Ishikawa (cell line): ENCODE data around the gene TFF1.

Source experiments
- CEBPB ChIP-seq: IDR thresholded peaks from 2 replicates; pipeline ENCODE4 v1.6.1; 2012
- CREB1 ChIP-seq: IDR thresholded peaks from 2 replicates; pipeline ENCODE4 v1.6.1; 2012; ENCODE audit warnings: low read depth
- EGR1 ChIP-seq: IDR thresholded peaks from 2 replicates; pipeline ENCODE4 v1.6.1; 2012
- EP300 ChIP-seq: IDR thresholded peaks from 2 replicates; pipeline ENCODE4 v1.6.1; 2012; ENCODE audit warnings: borderline replicate concordance
- FOXM1 ChIP-seq: IDR thresholded peaks from 2 replicates; pipeline ENCODE4 v1.6.1; 2012; ENCODE audit warnings: low read depth, borderline replicate concordance
- NFIC ChIP-seq: IDR thresholded peaks from 2 replicates; pipeline ENCODE4 v1.6.1; 2012
- RAD21 ChIP-seq: IDR thresholded peaks from 2 replicates; pipeline ENCODE4 v1.6.1; 2012; ENCODE audit warnings: low read depth
- TAF1 ChIP-seq: IDR thresholded peaks from 2 replicates; pipeline ENCODE4 v1.6.1; 2012; ENCODE audit warnings: low read depth, mild to moderate bottlenecking
- TCF12 ChIP-seq: IDR thresholded peaks from 2 replicates; pipeline ENCODE4 v1.6.1; 2012; ENCODE audit warnings: low read depth
- TEAD4 ChIP-seq: IDR thresholded peaks from 2 replicates; pipeline ENCODE4 v1.6.1; 2012
- YY1 ChIP-seq: IDR thresholded peaks from 2 replicates; pipeline ENCODE4 v1.6.1; 2012; ENCODE audit warnings: low read depth
- ZBTB7A ChIP-seq: IDR thresholded peaks from 2 replicates; pipeline ENCODE4 v1.6.1; 2012; ENCODE audit warnings: low read depth
- TF ChIP-seq, protein P1 (sequence below): IDR thresholded peaks from 2 replicates; pipeline ENCODE4 v1.6.1; 2012; ENCODE audit warnings: low read depth, mild to moderate bottlenecking
- TF ChIP-seq, protein P2 (sequence below): IDR thresholded peaks from 2 replicates; pipeline ENCODE4 v1.6.1; 2012
- TF ChIP-seq, protein P3 (sequence below): IDR thresholded peaks from 2 replicates; pipeline ENCODE4 v1.6.1; 2012

TFF1 gene

GRCh38 chr21:42409366-42409765 lies 43.0 kb upstream of the TFF1 start:
- no peak for TF ChIP-seq EGR1
- TF ChIP-seq CEBPB = no peak
- no peak for TF ChIP-seq NFIC
- TF ChIP-seq, protein P1, sequence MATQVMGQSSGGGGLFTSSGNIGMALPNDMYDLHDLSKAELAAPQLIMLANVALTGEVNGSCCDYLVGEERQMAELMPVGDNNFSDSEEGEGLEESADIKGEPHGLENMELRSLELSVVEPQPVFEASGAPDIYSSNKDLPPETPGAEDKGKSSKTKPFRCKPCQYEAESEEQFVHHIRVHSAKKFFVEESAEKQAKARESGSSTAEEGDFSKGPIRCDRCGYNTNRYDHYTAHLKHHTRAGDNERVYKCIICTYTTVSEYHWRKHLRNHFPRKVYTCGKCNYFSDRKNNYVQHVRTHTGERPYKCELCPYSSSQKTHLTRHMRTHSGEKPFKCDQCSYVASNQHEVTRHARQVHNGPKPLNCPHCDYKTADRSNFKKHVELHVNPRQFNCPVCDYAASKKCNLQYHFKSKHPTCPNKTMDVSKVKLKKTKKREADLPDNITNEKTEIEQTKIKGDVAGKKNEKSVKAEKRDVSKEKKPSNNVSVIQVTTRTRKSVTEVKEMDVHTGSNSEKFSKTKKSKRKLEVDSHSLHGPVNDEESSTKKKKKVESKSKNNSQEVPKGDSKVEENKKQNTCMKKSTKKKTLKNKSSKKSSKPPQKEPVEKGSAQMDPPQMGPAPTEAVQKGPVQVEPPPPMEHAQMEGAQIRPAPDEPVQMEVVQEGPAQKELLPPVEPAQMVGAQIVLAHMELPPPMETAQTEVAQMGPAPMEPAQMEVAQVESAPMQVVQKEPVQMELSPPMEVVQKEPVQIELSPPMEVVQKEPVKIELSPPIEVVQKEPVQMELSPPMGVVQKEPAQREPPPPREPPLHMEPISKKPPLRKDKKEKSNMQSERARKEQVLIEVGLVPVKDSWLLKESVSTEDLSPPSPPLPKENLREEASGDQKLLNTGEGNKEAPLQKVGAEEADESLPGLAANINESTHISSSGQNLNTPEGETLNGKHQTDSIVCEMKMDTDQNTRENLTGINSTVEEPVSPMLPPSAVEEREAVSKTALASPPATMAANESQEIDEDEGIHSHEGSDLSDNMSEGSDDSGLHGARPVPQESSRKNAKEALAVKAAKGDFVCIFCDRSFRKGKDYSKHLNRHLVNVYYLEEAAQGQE = no peak
- no peak for TF ChIP-seq TEAD4
- TF ChIP-seq FOXM1 = no peak
- no peak for TF ChIP-seq RAD21
- TF ChIP-seq TCF12 = no peak
- TF ChIP-seq TAF1 = no peak
- no peak for TF ChIP-seq CREB1
- TF ChIP-seq ZBTB7A = no peak
- TF ChIP-seq, protein P2, sequence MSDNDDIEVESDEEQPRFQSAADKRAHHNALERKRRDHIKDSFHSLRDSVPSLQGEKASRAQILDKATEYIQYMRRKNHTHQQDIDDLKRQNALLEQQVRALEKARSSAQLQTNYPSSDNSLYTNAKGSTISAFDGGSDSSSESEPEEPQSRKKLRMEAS = no peak
- TF ChIP-seq, protein P3, sequence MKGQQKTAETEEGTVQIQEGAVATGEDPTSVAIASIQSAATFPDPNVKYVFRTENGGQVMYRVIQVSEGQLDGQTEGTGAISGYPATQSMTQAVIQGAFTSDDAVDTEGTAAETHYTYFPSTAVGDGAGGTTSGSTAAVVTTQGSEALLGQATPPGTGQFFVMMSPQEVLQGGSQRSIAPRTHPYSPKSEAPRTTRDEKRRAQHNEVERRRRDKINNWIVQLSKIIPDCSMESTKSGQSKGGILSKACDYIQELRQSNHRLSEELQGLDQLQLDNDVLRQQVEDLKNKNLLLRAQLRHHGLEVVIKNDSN = no peak
- TF ChIP-seq EP300 = no peak
- TF ChIP-seq YY1 = no peak

DNA sequence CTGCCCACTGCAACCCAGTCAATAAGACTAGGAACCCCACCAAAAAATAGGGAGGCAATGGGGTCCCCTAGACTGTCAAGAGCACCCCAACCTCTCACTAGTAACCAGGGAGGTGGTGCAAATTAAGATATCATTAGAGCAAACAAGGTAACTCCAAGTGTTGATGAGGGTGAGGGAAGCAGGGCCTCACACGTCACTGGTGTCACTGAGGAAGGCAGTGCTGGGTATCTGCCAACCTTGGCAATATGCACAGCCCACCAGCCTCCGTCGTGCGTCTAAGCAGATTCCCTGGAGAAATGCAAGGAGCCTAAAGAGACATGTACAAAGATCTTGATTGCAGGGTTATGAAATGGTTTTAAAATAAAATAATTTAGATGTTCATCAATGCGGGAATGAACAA lies 41.1 kb upstream of the TFF1 start:
- TF ChIP-seq, protein P1 = no peak
- TF ChIP-seq RAD21 = no peak
- no peak for TF ChIP-seq TAF1
- TF ChIP-seq TEAD4 = no peak
- no peak for TF ChIP-seq TCF12
- TF ChIP-seq, protein P3 = no peak
- TF ChIP-seq NFIC = no peak
- no peak for TF ChIP-seq CEBPB
- TF ChIP-seq FOXM1 = no peak
- no peak for TF ChIP-seq ZBTB7A
- TF ChIP-seq EP300 = no peak
- no peak for TF ChIP-seq EGR1
- no peak for TF ChIP-seq CREB1
- TF ChIP-seq, protein P2 = no peak
- TF ChIP-seq YY1 = no peak

DNA sequence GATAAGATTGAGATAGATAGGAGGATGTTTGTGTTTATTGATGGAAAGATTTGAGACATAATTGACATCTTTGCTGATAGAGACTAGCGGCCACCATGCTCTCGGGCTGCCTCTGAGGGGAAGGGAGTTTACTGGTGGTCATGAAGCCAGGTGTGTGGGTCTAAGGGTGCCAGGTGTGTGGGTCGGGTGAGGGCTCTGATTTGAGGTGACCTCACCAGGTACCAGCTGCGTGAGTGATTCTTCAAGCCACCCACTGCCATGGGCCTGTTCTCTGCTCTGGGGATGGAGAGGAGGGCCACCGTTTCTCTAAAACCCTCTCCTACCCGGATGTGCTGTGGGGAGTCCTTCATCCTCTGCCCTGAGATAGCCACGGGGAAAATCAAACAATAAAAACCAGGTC lies 40.5 kb upstream of the TFF1 start:
- TF ChIP-seq TAF1 (no peak), NFIC (no peak), ZBTB7A (no peak), CEBPB (no peak)
- TF ChIP-seq, protein P1 = no peak

- TF ChIP-seq ZBTB7A = no peak
- TF ChIP-seq TEAD4 = no peak
- TF ChIP-seq CEBPB = no peak
- TF ChIP-seq, protein P2 = no peak
- TF ChIP-seq TAF1 = no peak
- no peak for TF ChIP-seq FOXM1
These were observed 39.9 kb upstream of the TFF1 start for GRCh38 chr21:42406201-42406621.
